ENCODE data around the gene KMT2D. TPM values are rescaled to one million over a fixed set of nuclear protein-coding genes. Genes with fewer than 3 reads are reported as not detected.

The KMT2D gene
- total and polyA plus RNA-seq, 10 of the 15 experiments (the other 5 are each of a cell fraction or from before 2014, with no cell fraction given): 0.51 to 71.5 (median 10.4) TPM

DNA sequence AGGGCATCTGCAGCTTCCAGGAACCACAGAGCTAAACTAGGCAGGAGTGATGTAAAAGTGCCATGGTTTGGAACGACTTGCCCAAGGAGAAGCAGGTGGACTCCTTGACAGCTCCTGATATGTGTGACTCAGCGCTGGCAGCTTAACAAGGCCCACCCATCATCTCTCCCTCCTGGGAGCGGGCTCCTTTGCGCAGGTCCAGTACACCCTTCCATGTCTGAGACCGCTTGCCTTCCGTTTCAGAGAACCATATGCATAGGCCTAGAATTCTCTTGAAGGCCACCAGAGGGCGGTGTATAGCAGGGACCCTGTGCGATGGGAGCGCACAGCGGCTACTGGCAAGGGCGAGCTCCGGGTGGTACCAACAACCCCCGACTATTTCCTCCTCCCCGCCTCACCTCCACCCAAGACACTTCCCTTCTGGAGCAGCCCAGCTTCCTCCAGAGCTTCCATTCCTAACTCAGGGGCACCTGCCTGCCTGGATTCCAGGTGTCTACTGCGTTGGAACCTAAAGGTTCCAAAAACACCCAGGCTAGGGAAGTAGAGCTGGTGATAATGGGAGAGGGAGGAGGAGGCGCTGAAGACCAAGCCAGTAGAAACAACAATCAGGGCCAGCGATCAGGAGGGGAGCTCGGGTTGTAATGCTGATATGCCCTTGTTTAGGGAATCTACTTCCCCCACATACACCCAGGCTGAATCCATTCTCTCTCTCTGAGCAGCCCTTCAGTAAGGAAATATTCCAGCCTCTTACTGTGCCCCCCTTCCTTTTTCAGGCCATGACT is 27.7 kb upstream of the KMT2D start (continued):
- TF ChIP-seq YY1 (IDR thresholded peaks at IDR 0.05; ENCODE audit: low read depth, low read length) (peak; percentile 52; the same call in 1 of the 2 replicates), RBBP5 (conservative IDR thresholded peaks at IDR 0.05) (no peak), ZBED1 (IDR thresholded peaks at IDR 0.05; ENCODE audit: borderline replicate concordance) (no peak), SUZ12 (IDR thresholded peaks at IDR 0.05; ENCODE audit: unreplicated experiment) (no peak), IKZF1 (conservative IDR thresholded peaks at IDR 0.05) (no peak), SIN3A (IDR thresholded peaks at IDR 0.05; ENCODE audit: low read depth, low read length) (no peak), SP1 (IDR thresholded peaks at IDR 0.05; ENCODE audit: low read depth, low read length) (peak; percentile 23)
- TF ChIP-seq, protein P1, sequence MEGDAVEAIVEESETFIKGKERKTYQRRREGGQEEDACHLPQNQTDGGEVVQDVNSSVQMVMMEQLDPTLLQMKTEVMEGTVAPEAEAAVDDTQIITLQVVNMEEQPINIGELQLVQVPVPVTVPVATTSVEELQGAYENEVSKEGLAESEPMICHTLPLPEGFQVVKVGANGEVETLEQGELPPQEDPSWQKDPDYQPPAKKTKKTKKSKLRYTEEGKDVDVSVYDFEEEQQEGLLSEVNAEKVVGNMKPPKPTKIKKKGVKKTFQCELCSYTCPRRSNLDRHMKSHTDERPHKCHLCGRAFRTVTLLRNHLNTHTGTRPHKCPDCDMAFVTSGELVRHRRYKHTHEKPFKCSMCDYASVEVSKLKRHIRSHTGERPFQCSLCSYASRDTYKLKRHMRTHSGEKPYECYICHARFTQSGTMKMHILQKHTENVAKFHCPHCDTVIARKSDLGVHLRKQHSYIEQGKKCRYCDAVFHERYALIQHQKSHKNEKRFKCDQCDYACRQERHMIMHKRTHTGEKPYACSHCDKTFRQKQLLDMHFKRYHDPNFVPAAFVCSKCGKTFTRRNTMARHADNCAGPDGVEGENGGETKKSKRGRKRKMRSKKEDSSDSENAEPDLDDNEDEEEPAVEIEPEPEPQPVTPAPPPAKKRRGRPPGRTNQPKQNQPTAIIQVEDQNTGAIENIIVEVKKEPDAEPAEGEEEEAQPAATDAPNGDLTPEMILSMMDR (IDR thresholded peaks at IDR 0.05 in 2 of 3, conservative IDR thresholded peaks at IDR 0.05 in 1 of 3; ENCODE audit: control insufficient read depth in 2 of 3, extremely low read depth in 1 of 3, insufficient read depth in 1 of 3, low read depth in 3 of 3, low read length in 3 of 3): peak; percentile 92 to 95 (median 94)

DNA sequence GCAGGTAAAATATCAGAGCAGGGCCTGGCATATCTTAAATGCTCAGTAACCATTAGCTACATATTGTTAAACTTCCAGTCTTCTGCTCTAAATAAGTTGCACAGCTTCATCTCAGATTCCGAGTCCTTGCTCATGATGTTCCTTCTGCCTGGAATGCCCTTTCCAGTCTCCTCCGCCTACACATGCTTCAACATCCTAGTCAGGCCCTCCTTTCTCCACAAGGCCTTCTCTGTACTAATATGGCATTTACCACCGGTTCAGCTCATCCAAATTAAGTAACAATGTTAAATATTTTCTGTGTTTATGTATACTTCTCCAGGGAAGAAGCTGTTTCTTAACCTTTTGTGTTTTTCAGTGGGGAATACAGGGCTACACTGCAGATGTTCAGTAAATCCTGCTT is 25.5 kb upstream of the KMT2D start:
- RAD21 ChIA-PET (ENCODE audit: unreplicated experiment): interaction anchor here (0.9 to 4.4 kb wide), 5 partner anchors 10 to 149 kb away, joined by 4 to 39 read pairs (median 11); no protein-coding TSS in a partner anchor
- no peaks in the 10 kb centered on the region for H3K79me2 ChIP-seq (ENCODE audit: control insufficient read depth, insufficient read depth, low read length)
- H4K20me1 ChIP-seq (ENCODE audit: control insufficient read depth, insufficient read depth): no peaks in the 10 kb centered on the region
- H2AFZ ChIP-seq (ENCODE audit: control insufficient read depth, low read depth, low read length): no peak overlapping the region
- H3K4me2 ChIP-seq (ENCODE audit: control insufficient read depth, insufficient read depth): no peak overlapping the region
- no TSS peak for BruUV-seq (replicated peaks)
- no peaks in the 10 kb centered on the region for H3K36me3 ChIP-seq (ENCODE audit: control insufficient read depth in 2 of 2, insufficient read depth in 2 of 2, low read length in 1 of 2)
- peaks cover 15 to 23% of the 10 kb centered on the region in 2 experiments; a peak in 3 of 4 replicates for H3K27me3 ChIP-seq (replicated peaks in 1 of 2; ENCODE audit: control insufficient read depth in 2 of 2, insufficient read depth in 2 of 2, low read length in 1 of 2)
- DNase-seq (ENCODE audit: low read depth, low spot score) (no peak), FAIRE-seq (no peak), ATAC-seq (no peak)
- TF ChIP-seq FOS (IDR thresholded peaks at IDR 0.05; ENCODE audit: borderline replicate concordance, extremely low read depth, insufficient read length) (no peak), NRF1 (conservative IDR thresholded peaks at IDR 0.05; ENCODE audit: low read depth, low read length) (no peak), SIX5 (IDR thresholded peaks at IDR 0.05; ENCODE audit: low read depth, low read length, severe bottlenecking) (no peak), MYC (IDR thresholded peaks at IDR 0.05; ENCODE audit: insufficient read depth, insufficient read length, insufficient replicate concordance, low read length, severe bottlenecking) (no peak), PAX5 (IDR thresholded peaks at IDR 0.05; ENCODE audit: borderline replicate concordance, low read depth, low read length) (no peak), NFIC (IDR thresholded peaks at IDR 0.05; ENCODE audit: low read depth, low read length) (no peak), FOXK2 (IDR thresholded peaks at IDR 0.05) (no peak)
- no peak overlapping the region for H3K27ac ChIP-seq (ENCODE audit: control insufficient read depth, insufficient read depth)
- no peaks in the 10 kb centered on the region; the same call in 1 of the 2 replicates for H3K4me1 ChIP-seq (ENCODE audit: control insufficient read depth, insufficient read depth, low read length)
- WGBS (ENCODE audit: insufficient coverage, insufficient replicate concordance, low lambda C conversion rate, missing lambda C conversion rate): 63% methylated on average over 3 of the region's 3 CpGs
- H3K9ac ChIP-seq (ENCODE audit: control insufficient read depth, insufficient read depth, low read length): no peak overlapping the region
- in situ Hi-C loops (cut with MboI) (no loop called here), intact Hi-C loops (cut with micrococcal nuclease; ENCODE audit: unreplicated experiment) (no loop called here)
- H3K9me3 ChIP-seq (replicated peaks; ENCODE audit: control insufficient read depth, insufficient read depth, low read length): no peaks in the 10 kb centered on the region
- POLR2A ChIA-PET: interaction anchor here (1.0 to 1.4 kb wide), 3 partner anchors 8 to 27 kb away, joined by 3 to 6 read pairs (median 3); partner anchors contain the start of gene DHH
- SMC1A ChIA-PET (ENCODE audit: uncharacterized antibody, unreplicated experiment): interaction anchor here (0.8 to 6.1 kb wide), 7 partner anchors 11 to 155 kb away, joined by 3 to 82 read pairs (median 3); partner anchors contain the start of gene RHEBL1
- H3K4me3 ChIP-seq: no peak overlapping the region
- CTCF ChIA-PET: interaction anchor here (0.8 to 7.0 kb wide), 9 partner anchors 8 to 156 kb away, joined by 3 to 254 read pairs (median 5); partner anchors contain the start of genes LMBR1L, RHEBL1 and TUBA1B

All from GM12878 (cell line).